IMR-90 (cell line): Measurements from ENCODE around the gene MAP1LC3B2. TPM values are rescaled to one million over a fixed set of nuclear protein-coding genes. Genes with fewer than 3 reads are reported as not detected.

Experiments
- ATAC-seq: fragments of 200-7000 bp; cut with Tn5 transposase; 2 replicates; pipeline ENCODE4 v1.9.1; 2020; ENCODE audit warnings: low read depth, mild to moderate bottlenecking, moderate library complexity
- BruUV-seq: library from RNA; stranded (reverse); fragments of 400-500 nt; replicated peaks from 2 replicates; lab custom pipeline; 2021; lab: Mats Ljungman, UMichigan
- CTCF ChIA-PET: fragments of 300-600 bp; formaldehyde crosslinking; extraction: SDS; loops from one replicate; lab custom pipeline; 2021; ENCODE audit warnings: antibody characterized with exemption; lab: Yijun Ruan, JAX
- POLR2A ChIA-PET: fragments of 300-600 bp; sonication (Branson Sonifier 250); formaldehyde crosslinking; loops from one replicate; lab custom pipeline; 2022; ENCODE audit warnings: antibody characterized with exemption; ENCODE audit not compliant: unreplicated experiment; lab: Charles Lee
- DNase-seq: peaks from one replicate; pipeline ENCODE4 v3.0.0; 2013
- H2AFZ ChIP-seq: replicated peaks from 2 replicates; pipeline ENCODE3; 2013; ENCODE audit warnings: low read length, mild to moderate bottlenecking; ENCODE audit not compliant: poor library complexity
- H2AK5ac ChIP-seq: 2 replicates; pipeline ENCODE4 v1.6.1; 2013; ENCODE audit warnings: low read depth, low read length, inconsistent platforms
- H2AK9ac ChIP-seq: replicated peaks from 2 replicates; pipeline ENCODE3; 2013; ENCODE audit warnings: mild to moderate bottlenecking, low read depth, low read length, moderate library complexity; ENCODE audit not compliant: poor library complexity
- H2BK120ac ChIP-seq: 2 replicates; pipeline ENCODE4 v1.6.1; 2013; ENCODE audit warnings: low read depth, low read length, inconsistent platforms
- H2BK15ac ChIP-seq: 3 replicates; pipeline ENCODE4 v1.6.1; 2013; ENCODE audit warnings: low read depth, low read length, inconsistent platforms
- H2BK20ac ChIP-seq: 2 replicates; pipeline ENCODE4 v1.6.1; 2013; ENCODE audit warnings: low read depth, mild to moderate bottlenecking, inconsistent platforms, low read length, moderate library complexity
- H2BK5ac ChIP-seq: 2 replicates; pipeline ENCODE4 v1.6.1; 2013; ENCODE audit warnings: mild to moderate bottlenecking, low read depth, low read length, inconsistent platforms; ENCODE audit not compliant: poor library complexity, severe bottlenecking
- H3K14ac ChIP-seq: replicated peaks from 2 replicates; pipeline ENCODE4 v1.6.1; 2013; ENCODE audit warnings: low read depth, low read length, inconsistent platforms
- H3K18ac ChIP-seq: 2 replicates; pipeline ENCODE4 v1.6.1; 2013; ENCODE audit warnings: low read depth, low read length, control low read depth
- H3K23ac ChIP-seq: 2 replicates; pipeline ENCODE4 v1.6.1; 2013; ENCODE audit warnings: low read depth, low read length, inconsistent platforms
- H3K27ac ChIP-seq: 2 replicates; pipeline ENCODE4 v1.5.1; 2013; ENCODE audit warnings: mild to moderate bottlenecking, control low read depth, low read length; ENCODE audit not compliant: insufficient read depth
- H3K27me3 ChIP-seq: 2 replicates; pipeline ENCODE4 v1.6.1; 2013; ENCODE audit warnings: low read length; ENCODE audit not compliant: control insufficient read depth, insufficient read depth
- H3K36me3 ChIP-seq: 2 replicates; pipeline ENCODE4 v1.6.1; 2013; ENCODE audit warnings: low read length, mixed read lengths; ENCODE audit not compliant: control insufficient read depth, insufficient read depth
- H3K4ac ChIP-seq: 2 replicates; pipeline ENCODE4 v1.6.1; 2013; ENCODE audit warnings: low read depth, low read length, inconsistent platforms
- H3K4me1 ChIP-seq: 2 replicates; pipeline ENCODE4 v1.6.1; 2013; ENCODE audit warnings: low read length, mixed read lengths; ENCODE audit not compliant: control insufficient read depth, insufficient read depth
- H3K4me2 ChIP-seq: 2 replicates; pipeline ENCODE4 v1.6.1; 2013; ENCODE audit warnings: low read depth, mild to moderate bottlenecking, control low read depth, low read length, moderate library complexity
- H3K4me3 ChIP-seq: 2 replicates; pipeline ENCODE4 v1.5.1; 2013; ENCODE audit warnings: low read depth, mild to moderate bottlenecking, control low read depth, low read length, moderate library complexity; ENCODE audit not compliant: insufficient read depth
- H3K56ac ChIP-seq: 2 replicates; pipeline ENCODE4 v1.6.1; 2013; ENCODE audit warnings: low read length, inconsistent platforms; ENCODE audit not compliant: insufficient read depth; ENCODE audit errors: extremely low read depth
- H3K79me1 ChIP-seq, 2 experiments: 2 replicates each; pipeline ENCODE4 v1.6.1; 2013; ENCODE audit warnings: low read length in 2 of 2, inconsistent platforms in 1 of 2, low read depth in 1 of 2
- H3K9ac ChIP-seq: 2 replicates; pipeline ENCODE4 v1.6.1; 2013; ENCODE audit warnings: low read depth, low read length, control low read depth
- H3K9me1 ChIP-seq: 2 replicates; pipeline ENCODE4 v1.6.1; 2013; ENCODE audit warnings: low read length, inconsistent platforms; ENCODE audit not compliant: insufficient read depth
- H3K9me3 ChIP-seq: 2 replicates; pipeline ENCODE4 v1.6.1; 2013; ENCODE audit warnings: low read length; ENCODE audit not compliant: control insufficient read depth, insufficient read depth
- H4K20me1 ChIP-seq: 2 replicates; pipeline ENCODE4 v1.6.1; 2013; ENCODE audit warnings: low read length, inconsistent platforms; ENCODE audit not compliant: insufficient read depth
- H4K5ac ChIP-seq: 2 replicates; pipeline ENCODE4 v1.6.1; 2013; ENCODE audit warnings: mild to moderate bottlenecking, low read depth, low read length, control low read depth
- H4K8ac ChIP-seq, 2 experiments: 2 replicates each; pipeline ENCODE4 v1.6.1; 2013; ENCODE audit warnings: low read depth in 2 of 2, low read length in 2 of 2, control low read depth in 1 of 2, inconsistent platforms in 1 of 2
- H4K91ac ChIP-seq: 2 replicates; pipeline ENCODE4 v1.6.1; 2013; ENCODE audit warnings: low read depth, low read length, inconsistent platforms; ENCODE audit not compliant: insufficient read depth
- CHD1 ChIP-seq: IDR thresholded peaks from 2 replicates; pipeline ENCODE4 v1.6.1; 2012; ENCODE audit warnings: low read depth, low read length, improper control_type of control experiment
- CTCF ChIP-seq: conservative IDR thresholded peaks from 2 replicates; pipeline ENCODE4 v1.5.1; 2012; ENCODE audit warnings: mild to moderate bottlenecking, low read depth, low read length, improper control_type of control experiment
- ELK1 ChIP-seq: fragments of 150-350 bp; IDR thresholded peaks from 2 replicates; pipeline ENCODE4 v1.6.1; 2016; ENCODE audit warnings: low read depth, mild to moderate bottlenecking, low read length, moderate library complexity, borderline replicate concordance
- MAFK ChIP-seq: IDR thresholded peaks from 2 replicates; pipeline ENCODE4 v1.6.1; 2012; ENCODE audit warnings: low read depth, low read length, improper control_type of control experiment
- RAD21 ChIP-seq: IDR thresholded peaks from 2 replicates; pipeline ENCODE4 v1.6.1; 2012; ENCODE audit warnings: low read length, improper control_type of control experiment
- WGBS, 2 experiments: methylation state at CpG; one replicate each; pipeline versions ENCODE4 v1.1.5 to v1.1.7; 2013; ENCODE audit warnings: missing lambda C conversion rate in 2 of 2; ENCODE audit not compliant: insufficient read length in 1 of 2; ENCODE audit errors: extremely low coverage in 2 of 2; 5-methylcytosine and 5-hydroxymethylcytosine counted together
- dilution Hi-C: fragments of 300-500 bp; cut with HindIII; formaldehyde crosslinking; loops from one replicate; pipeline ENCODE4 v1.14.3; 2018; ENCODE audit warnings: low sequenced_read_pairs; ENCODE audit not compliant: unreplicated experiment
- in situ Hi-C: fragments of 300-500 bp; cut with MboI; formaldehyde crosslinking; loops from 3 replicates; pipeline ENCODE4 v1.14.3; 2019; ENCODE audit warnings: low sequenced_read_pairs, inconsistent platforms, mixed read lengths
- intact Hi-C: fragments of 100-400 bp; cut with micrococcal nuclease; formaldehyde crosslinking; loops from 2 replicates; pipeline ENCODE4 v1.10.0; 2022
- polyA plus RNA-seq, 3 experiments: library from polyadenylated mRNA; depleted of rRNA; stranded (reverse); fragments of >200 nt; gene quantifications; 2 replicates each; pipeline ENCODE4 v1.2.3, GENCODE V29; 2012; ENCODE audit warnings: low replicate concordance in 1 of 3
- total RNA-seq: library from RNA; depleted of rRNA; stranded (reverse); fragments of >200 nt; gene quantifications from 2 replicates; pipeline ENCODE4 v1.2.3, GENCODE V29; 2012

MAP1LC3B2 gene
- total and polyA plus RNA-seq, 2 of the 4 experiments (the other 2 are of a cell fraction) = 1.4 TPM; not detected in 1

- Histone ChIP-seq H4K91ac (no peak overlapping the region), H2AK5ac (no peak overlapping the region), H4K20me1 (no peaks in the 10 kb centered on the region), H3K14ac (no peak overlapping the region), H3K9ac (no peak overlapping the region), H2AFZ (no peak overlapping the region), H3K4me3 (no peak overlapping the region), H3K56ac (no peak overlapping the region), H2BK120ac (no peak overlapping the region), H3K4me1 (peaks cover 5% of the 10 kb centered on the region), H3K18ac (no peak overlapping the region), H4K5ac (no peak overlapping the region), H2BK20ac (no peak overlapping the region), H3K4ac (no peak overlapping the region), H3K9me3 (peaks cover 6% of the 10 kb centered on the region), H2AK9ac (no peak overlapping the region), H3K23ac (no peak overlapping the region), H3K27ac (no peak overlapping the region), H3K9me1 (no peaks in the 10 kb centered on the region), H2BK5ac (no peak overlapping the region), H4K8ac (no peak overlapping the region), H2BK15ac (no peak overlapping the region), H3K36me3 (no peaks in the 10 kb centered on the region), H3K4me2 (no peak overlapping the region), H3K27me3 (peaks cover 9% of the 10 kb centered on the region), H3K79me1 (no peaks in the 10 kb centered on the region)
- intact Hi-C loops (no loop called here), dilution Hi-C loops (no loop called here), in situ Hi-C loops (no loop called here)
- no peak for TF ChIP-seq ELK1
- no peak for TF ChIP-seq MAFK
- TF ChIP-seq CTCF = no peak
- no peak for TF ChIP-seq RAD21
- TF ChIP-seq CHD1 = no peak
- WGBS, 2 experiments = 100% methylated on average over 2 of the region's 5 CpGs; no CpG with 5 or more reads in 1 of the 2 experiments
- DNase-seq (no peak), ATAC-seq (no peak)
- ChIA-PET CTCF (no interaction called here), POLR2A (no interaction called here)
- BruUV-seq = no TSS peak
Measured at GRCh38 chr12:116588390-116589028, 29.3 kb downstream of the MAP1LC3B2 start.
